Activated naive CD8-positive, alpha-beta T cell treated with anti-CD3 and anti-CD28 coated beads, Interleukin-2, amount 50 U/mL, for 16 hours (primary cell): Measurements from ENCODE around the gene SLC30A1.

Source experiments
- DNase-seq: peaks from one replicate; pipeline ENCODE4 v3.0.0-alpha.2; 2020; ENCODE audit warnings: low read depth, low spot score

Gene SLC30A1

GRCh38 chr1:211607754-211608473 lies 29.0 kb upstream of the SLC30A1 start:
- DNase-seq = no peak

DNA sequence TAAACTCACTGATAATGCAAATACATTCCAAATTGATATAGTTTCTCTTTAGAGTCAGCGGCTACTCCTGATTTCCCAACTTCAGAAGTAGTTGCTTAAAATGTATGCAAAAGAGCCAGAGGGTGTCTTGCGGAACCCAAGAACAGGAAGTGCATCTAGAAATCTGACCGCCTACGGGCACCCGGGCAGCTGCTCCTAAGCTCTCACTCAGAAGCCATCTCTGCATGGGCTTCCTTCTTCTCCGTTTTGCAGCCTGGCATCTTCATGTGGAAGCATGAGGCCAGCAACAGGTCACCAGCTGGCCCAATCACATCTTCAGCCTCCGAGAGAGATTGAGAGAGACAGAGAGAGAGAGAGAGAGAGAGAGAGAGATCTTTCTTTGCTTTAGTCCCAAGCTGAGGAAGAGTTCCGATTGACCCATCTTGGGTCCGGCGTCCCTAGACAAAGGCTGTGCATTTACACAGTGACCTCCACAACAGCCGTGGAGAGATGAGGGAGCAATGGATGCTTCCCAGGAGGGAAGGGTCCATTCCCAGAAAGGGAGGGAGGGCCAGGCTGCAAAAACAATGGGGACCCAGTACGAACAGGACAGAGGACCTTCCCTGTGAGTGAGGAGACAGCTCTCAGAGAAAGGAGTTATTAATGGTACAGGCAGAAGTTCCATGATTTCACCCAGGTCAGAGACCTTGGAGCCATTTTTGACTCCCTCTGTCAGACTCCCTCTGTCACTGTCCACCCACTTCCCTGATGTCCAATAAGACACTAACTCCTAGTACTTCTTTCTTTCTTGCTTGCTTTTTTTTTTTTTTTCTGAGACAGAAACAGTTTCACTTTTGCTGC lies 28.2 kb upstream of the SLC30A1 start:
- DNase-seq = no peak

DNA sequence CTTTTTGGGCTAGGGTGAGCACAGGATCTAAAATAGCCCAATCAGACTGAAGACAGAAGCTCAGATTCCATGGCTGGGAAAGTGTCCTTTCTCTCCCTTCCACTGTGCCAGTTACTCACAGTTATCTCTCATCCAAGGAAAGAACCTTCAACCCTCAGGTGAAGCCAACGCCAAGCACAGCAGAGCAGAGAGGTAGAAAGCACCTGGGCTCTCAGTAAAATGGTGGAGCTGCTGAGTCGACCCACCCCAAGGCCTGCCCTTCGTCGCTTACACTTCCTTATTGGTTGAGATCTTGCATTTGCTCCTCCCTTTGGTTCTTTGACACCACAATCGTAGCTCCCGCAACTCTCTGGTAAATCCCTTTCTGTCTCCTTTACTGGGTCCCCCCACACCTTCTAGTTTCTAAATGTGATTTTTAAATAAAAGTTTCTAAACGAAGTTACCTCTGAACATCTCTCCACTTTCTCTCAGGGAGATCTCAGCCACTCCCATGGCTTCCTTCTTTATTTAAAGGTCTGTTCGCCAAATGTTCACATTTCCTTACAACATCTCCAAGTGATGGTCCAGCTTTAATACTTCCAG lies 27.5 kb upstream of the SLC30A1 start:
- no peak for DNase-seq

DNA sequence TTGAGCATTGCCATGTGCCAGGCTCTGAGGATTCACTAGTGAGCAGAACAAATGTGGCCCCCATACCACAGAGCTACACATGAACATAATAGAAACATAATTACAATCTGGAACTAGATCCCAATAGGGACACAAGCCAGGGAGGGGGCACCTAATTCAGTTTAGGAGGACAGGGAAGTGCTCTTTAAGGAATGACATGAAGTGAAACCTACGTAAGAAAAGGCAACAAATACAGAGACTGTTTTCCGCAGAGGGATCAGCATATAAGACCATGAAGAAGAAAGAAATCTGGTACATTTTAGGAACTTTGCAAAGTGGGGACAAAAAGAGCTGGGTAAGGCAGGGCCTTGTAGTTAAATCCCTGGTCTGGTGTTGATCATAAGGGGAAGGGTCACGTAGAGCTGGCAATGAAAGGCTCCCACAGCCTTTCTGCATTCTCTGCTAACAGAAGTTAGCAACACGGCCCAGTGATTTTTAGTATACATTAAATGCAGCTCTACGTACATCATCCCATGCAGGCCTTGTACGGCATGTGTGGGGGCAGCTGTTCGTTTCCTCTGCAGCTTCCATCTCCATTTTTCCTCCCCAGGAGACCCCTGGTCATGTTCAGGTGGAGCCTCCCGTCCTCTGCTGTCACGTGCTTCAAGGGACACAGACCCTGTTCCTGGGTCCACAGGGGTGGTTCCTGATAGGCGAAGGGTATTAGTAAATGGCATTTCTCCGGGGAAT lies 26.8 kb upstream of the SLC30A1 start:
- DNase-seq = no peak

DNA sequence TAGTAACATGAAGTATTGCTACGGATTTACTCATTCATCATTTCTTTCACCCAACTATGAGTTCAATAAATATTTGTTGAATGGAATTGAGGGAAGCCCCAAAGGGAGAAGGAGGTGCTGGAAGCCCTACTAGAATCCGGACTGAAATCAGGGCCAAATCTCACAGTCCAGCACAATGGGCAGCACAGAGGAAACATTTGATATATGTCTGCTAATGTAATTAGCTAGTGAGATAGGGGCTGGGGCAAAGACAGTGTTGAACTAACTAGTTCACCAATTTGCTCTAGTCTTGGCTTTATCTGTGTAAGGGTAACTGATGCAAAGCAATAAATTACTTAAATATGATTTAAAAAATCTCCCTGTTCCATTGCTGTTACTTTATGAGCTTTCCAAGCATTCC lies 26.1 kb upstream of the SLC30A1 start:
- no peak for DNase-seq

- DNase-seq = no peak
Observed at GRCh38 chr1:211604548-211604947, 25.6 kb upstream of the SLC30A1 start.

DNA sequence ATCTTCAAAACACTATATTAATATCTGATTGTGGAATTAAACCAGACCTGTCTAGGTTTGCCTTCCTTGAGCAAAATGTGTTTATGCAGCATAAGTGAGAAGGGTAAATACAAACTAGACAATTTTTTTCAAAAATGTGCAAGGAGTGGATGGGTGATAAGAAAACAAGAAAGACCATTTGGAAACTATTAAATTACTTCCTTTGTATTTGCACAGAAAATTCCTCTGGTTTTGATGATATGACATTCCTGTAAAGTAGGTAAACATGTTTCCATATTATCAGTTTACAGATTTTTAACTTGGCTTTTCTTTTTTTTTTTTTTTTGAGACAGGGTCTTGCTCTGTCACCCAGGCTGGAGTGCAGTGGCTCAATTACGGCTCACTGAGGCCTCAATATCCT lies 24.8 kb upstream of the SLC30A1 start:
- no peak for DNase-seq

DNA sequence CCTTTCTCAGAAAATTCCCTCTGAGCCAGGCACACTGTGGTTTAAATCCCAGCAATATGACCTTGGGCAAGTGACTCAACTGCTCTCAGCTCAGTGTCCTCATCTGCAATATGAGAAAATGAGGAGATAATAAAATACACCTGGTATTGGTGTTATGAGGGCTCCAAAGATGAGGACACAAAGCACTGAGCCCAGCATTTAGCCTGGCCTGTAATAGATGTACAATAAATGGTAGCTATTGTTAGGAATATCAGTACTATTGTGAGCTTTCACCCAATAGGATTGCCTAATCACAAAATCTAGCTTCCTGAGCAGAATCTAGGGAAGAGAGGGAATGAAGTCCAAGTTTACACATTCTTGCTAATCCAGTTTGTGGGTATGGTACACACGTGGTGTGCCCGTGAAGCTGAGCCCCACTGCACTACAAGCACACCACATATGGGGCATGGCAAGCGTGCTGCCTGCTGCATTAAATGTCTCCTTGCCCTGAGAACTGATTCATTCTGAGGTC lies 24.3 kb upstream of the SLC30A1 start:
- no peak for DNase-seq

- no peak for DNase-seq
Observed at GRCh38 chr1:211601982-211602670, 23.2 kb upstream of the SLC30A1 start.

GRCh38 chr1:211601159-211601558 lies 22.2 kb upstream of the SLC30A1 start:
- no peak for DNase-seq

DNA sequence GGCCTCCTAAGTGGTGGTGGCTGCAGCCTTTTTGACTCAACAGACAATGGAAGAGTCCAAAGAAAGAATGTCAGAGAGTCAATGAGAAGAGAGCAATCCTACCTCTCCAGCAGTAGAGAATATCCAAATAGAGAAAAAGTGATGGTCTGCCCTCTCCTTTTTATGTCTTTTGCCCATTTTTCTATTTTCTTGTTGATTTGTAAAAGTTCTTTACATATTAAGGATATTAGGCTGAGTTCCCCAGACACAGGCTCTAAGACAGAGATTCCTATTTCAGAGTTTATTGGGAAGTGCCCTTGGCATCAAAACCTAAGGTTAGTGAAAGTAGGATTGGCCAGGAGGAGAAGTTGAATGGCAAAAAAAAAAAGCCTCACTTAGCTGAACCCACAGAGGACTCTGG lies 20.3 kb upstream of the SLC30A1 start:
- DNase-seq = no peak

- DNase-seq = no peak
Observed at GRCh38 chr1:211598514-211598913, 19.6 kb upstream of the SLC30A1 start.

DNA sequence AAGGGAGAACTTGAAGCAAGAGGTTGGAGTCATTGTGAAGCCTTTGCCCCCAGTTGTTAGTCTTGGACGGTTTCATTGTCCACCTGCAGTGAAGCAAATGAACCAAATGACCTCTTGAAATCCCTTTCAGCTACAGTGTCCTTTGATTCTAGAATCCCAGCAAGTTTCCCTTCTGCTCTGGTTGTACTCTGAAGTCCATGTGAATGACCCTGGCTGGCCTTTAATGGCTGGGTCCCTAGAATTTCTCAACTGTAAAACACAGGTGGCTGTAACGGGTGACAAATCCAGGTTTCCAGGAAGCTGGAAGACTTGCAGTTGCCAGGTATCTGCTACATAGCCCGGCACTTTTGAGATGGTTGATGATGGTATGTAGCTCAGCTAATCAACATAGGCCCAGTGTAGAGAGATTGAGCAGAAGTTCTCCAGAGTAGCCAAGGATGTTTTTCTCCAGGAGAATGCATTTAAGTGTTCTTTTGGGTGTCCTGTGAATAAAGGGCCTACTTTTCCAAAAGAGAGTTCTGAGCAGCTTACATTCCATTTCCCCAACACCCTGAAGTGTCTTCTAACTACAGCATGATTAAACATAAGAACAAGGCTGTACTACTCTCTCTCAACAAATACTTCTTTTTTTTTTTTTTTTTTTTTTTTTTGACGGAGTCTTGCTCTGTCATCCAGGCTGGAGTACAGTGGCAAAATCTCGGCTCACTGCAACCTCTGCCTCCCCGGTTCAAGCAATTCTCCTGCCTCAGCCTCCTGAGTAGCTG lies 17.6 kb upstream of the SLC30A1 start:
- no peak for DNase-seq

GRCh38 chr1:211595419-211595818 lies 16.5 kb upstream of the SLC30A1 start:
- no peak for DNase-seq

DNA sequence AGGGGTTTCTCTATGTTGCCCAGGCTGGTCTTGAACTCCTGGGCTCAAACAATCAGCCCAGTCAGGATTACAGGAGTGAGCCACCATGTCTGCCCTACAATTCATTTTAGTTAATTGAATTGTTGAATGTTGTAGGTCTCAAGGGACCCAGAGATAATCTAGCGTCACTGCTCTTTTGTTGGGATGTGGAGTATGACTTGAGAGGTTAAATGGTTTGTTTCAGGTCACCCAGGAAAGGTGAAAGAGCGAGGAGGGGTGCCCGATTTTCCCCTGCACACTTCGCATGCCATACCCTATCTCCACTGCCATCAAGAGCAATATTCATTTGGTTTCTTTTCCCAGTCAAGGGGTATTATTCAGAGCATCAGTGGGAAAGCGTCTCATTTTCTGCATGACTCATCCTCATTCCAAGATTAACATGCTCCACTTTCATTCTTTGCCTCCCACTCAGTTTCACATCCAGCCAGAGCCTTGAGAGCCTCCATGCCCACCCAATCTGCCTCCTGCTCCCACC lies 13.1 kb upstream of the SLC30A1 start:
- DNase-seq = no peak

DNA sequence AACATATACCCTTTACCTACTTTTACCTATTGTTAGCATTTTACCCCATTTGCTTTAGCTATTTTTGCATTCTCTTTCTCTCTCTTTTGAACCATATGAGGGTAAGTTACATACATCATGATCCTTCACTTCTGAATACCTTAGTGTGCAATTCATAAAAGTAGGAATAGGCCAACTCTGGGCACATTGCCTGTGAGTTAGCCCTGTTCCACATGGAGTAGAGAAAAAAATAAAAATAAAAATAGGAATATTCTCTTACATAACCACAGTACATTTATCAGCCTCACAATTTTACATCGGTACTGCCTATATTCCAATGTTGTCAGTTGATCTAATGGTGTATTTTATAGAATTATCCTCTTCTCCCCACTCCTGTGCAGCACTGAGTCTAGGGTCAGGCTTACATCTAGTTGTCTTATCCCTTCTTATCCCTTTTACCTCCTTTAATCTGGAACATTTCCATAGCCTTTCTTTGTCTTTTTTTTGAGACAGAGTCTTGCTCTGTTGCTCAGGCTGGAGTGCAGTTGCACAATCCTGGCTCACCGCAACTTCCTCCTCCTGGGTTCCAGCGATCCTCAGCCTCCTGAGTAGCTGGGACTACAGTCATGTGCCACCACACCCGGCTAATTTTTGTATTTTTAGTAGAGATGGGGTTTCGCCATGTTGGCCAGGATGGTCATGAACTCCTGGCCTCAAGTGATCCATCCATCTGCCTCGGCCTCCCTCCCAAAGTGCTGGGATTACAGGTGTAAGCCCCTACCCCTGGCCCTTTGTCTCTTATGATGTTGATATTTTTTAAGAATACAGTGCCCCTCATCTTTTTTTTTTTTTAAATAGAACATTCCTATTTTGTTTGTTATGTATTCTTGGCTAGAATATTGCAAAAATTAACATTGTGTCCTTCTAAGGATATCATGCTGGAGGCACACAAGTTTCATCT lies 11.1 kb upstream of the SLC30A1 start:
- DNase-seq = no peak

GRCh38 chr1:211588711-211589110 lies 9.8 kb upstream of the SLC30A1 start:
- no peak for DNase-seq

GRCh38 chr1:211587123-211587522 lies 8.2 kb upstream of the SLC30A1 start:
- DNase-seq = no peak

GRCh38 chr1:211586538-211586937 lies 7.6 kb upstream of the SLC30A1 start:
- no peak for DNase-seq
